Gastrocnemius medialis (tissue), 4 donors: ENCODE measurements around the gene VGLL4. TPM values are rescaled to one million over a fixed set of nuclear protein-coding genes. Genes with fewer than 3 reads are reported as not detected.
"Not testable (repeated sequence)": the region's sequence is repeated elsewhere in the genome, so short reads cannot be mapped to it uniquely, and the experiment has no call there.

Source experiments
- ATAC-seq, 2 donors: fragments of 150-250 bp; one replicate each; pipeline ENCODE4 v1.9.1; 2016
- DNase-seq, 2 donors: peaks; one replicate each; pipeline ENCODE4 v3.0.0-alpha.2; 2019
- H3K27ac ChIP-seq, 4 donors: fragments of 200-600 bp; sonication (generic); 1 replicate in 1 of 4; 2 replicates in 3 of 4; pipeline ENCODE4 v1.5.1; 2016 to 2018; ENCODE audit warnings: mild to moderate bottlenecking in 2 of 4, moderate library complexity in 1 of 4
- H3K27me3 ChIP-seq, 3 donors: fragments of 200-600 bp; sonication (generic) in 2 of 3; 1 replicate in 1 of 3; 2 replicates in 2 of 3; pipeline versions ENCODE4 v1.5.1 to v1.6.0; 2016 to 2019; ENCODE audit warnings: mild to moderate bottlenecking in 1 of 3, moderate library complexity in 1 of 3
- H3K36me3 ChIP-seq, 2 donors: fragments of 200-600 bp; sonication (generic) in 1 of 2; one replicate each; pipeline ENCODE4 v1.5.1; 2017 to 2018
- H3K4me1 ChIP-seq, 2 donors: fragments of 200-600 bp; sonication (generic) in 1 of 2; one replicate each; pipeline ENCODE4 v1.5.1; 2016 to 2017; ENCODE audit warnings: mild to moderate bottlenecking in 2 of 2
- H3K4me3 ChIP-seq, 4 donors: fragments of 200-600 bp; sonication (generic) in 3 of 4; 1 replicate in 1 of 4; 2 replicates in 3 of 4; pipeline ENCODE4 v1.5.1; 2016 to 2019; ENCODE audit warnings: mild to moderate bottlenecking in 2 of 4
- H3K9me3 ChIP-seq, 3 donors: fragments of 200-600 bp; sonication (generic) in 2 of 3; 1 replicate in 1 of 3; 2 replicates in 2 of 3; pipeline ENCODE4 v1.5.1; 2016 to 2019
- CTCF ChIP-seq, 5 experiments: fragments of 450-650 bp in 3 of 5; fragments of 200-600 bp in 2 of 5; sonication (generic) in 2 of 5; IDR thresholded peaks in 4 of 5; conservative IDR thresholded peaks in 1 of 5; 1 replicate in 4 of 5; 2 replicates in 1 of 5; pipeline ENCODE4 v1.5.1; 2016 to 2019; ENCODE audit warnings: antibody characterized with exemption in 5 of 5, mild to moderate bottlenecking in 3 of 5, moderate library complexity in 3 of 5
- POLR2A ChIP-seq, 2 donors: fragments of 450-650 bp; IDR thresholded peaks; one replicate each; pipeline ENCODE4 v1.6.1; 2017; ENCODE audit warnings: antibody characterized with exemption in 2 of 2, mild to moderate bottlenecking in 2 of 2, moderate library complexity in 2 of 2
- in situ Hi-C, 4 donors: fragments of 200-750 bp; cut with MboI; loops; one replicate each; pipeline versions ENCODE4 v1.15.0 to v1.8.0; 2017; ENCODE audit warnings: low sequenced_read_pairs in 4 of 4
- intact Hi-C: fragments of 100-400 bp; cut with DNase I; formaldehyde crosslinking; loops from one replicate; pipeline ENCODE4 v1.15.1; 2023; ENCODE audit warnings: low total_unique reads
- total RNA-seq, 4 donors: library from RNA; depleted of rRNA; stranded (reverse); fragments of >200 nt; gene quantifications; one replicate each; pipeline versions ENCODE4 v1.1.0 to v1.2.3, GENCODE V29; 2016

VGLL4 gene
- total RNA-seq, 4 donors from 2014 or later: 8.9 to 20.9 (median 12.8) TPM

- Histone ChIP-seq H3K27ac (no peak overlapping the region), H3K36me3 (no peaks in the 10 kb centered on the region), H3K4me3 (no peak overlapping the region), H3K9me3 (no peaks in the 10 kb centered on the region), H3K4me1 (peaks cover 16 to 18% of the 10 kb centered on the region in 2 donors), H3K27me3 (no peaks in the 10 kb centered on the region)
- intact Hi-C loops: no loop called here
- DNase-seq (peak in 1 of 2 donors; percentile 3), ATAC-seq (no peak)
- in situ Hi-C loops: no loop called here
- TF ChIP-seq POLR2A (IDR thresholded peaks at IDR 0.05) (no peak), CTCF (IDR thresholded peaks at IDR 0.05 in 4 of 5, conservative IDR thresholded peaks at IDR 0.05 in 1 of 5) (no peak)
Observed at GRCh38 chr3:11530153-11530721, 113.5 kb downstream of the VGLL4 start.

GRCh38 chr3:11529281-11529680 is 114.4 kb downstream of the VGLL4 start:
- ATAC-seq: no peak
- H3K27me3 ChIP-seq: no peaks in the 10 kb centered on the region
- H3K36me3 ChIP-seq: no peaks in the 10 kb centered on the region
- no peak overlapping the region for H3K4me3 ChIP-seq
- intact Hi-C loops (no loop called here), in situ Hi-C loops (no loop called here)
- no peak for TF ChIP-seq POLR2A (IDR thresholded peaks at IDR 0.05)
- TF ChIP-seq CTCF (IDR thresholded peaks at IDR 0.05 in 4 of 5, conservative IDR thresholded peaks at IDR 0.05 in 1 of 5): no peak
- peaks cover 7 to 14% of the 10 kb centered on the region in 2 donors for H3K4me1 ChIP-seq
- no peaks in the 10 kb centered on the region for H3K9me3 ChIP-seq
- H3K27ac ChIP-seq: no peak overlapping the region
- no peak for DNase-seq

- H3K4me3 ChIP-seq, H3K27ac ChIP-seq, H3K4me1 ChIP-seq, H3K27me3 ChIP-seq, ATAC-seq, H3K36me3 ChIP-seq, intact Hi-C loops, in situ Hi-C loops, DNase-seq, H3K9me3 ChIP-seq: not testable (repeated sequence)
Observed at GRCh38 chr3:11526121-11526520, 117.6 kb downstream of the VGLL4 start.

- no peak for ATAC-seq
- in situ Hi-C loops (loop anchor here in 1 of 4 donors (25.0 kb wide), 1 partner anchor 136 kb away; no protein-coding TSS in a partner anchor), intact Hi-C loops (no loop called here)
- Histone ChIP-seq H3K27me3 (no peaks in the 10 kb centered on the region), H3K36me3 (no peaks in the 10 kb centered on the region), H3K4me3 (no peak overlapping the region), H3K27ac (peak overlapping the region in 2 of 4 donors; percentile 17 to 43), H3K4me1 (peaks cover 13 to 16% of the 10 kb centered on the region in 2 donors), H3K9me3 (no peaks in the 10 kb centered on the region)
- no peak for DNase-seq
- no peak for TF ChIP-seq POLR2A (IDR thresholded peaks at IDR 0.05)
- TF ChIP-seq CTCF (IDR thresholded peaks at IDR 0.05 in 4 of 5, conservative IDR thresholded peaks at IDR 0.05 in 1 of 5): no peak
Observed at GRCh38 chr3:11523572-11524101, 120.1 kb downstream of the VGLL4 start.

GRCh38 chr3:11522953-11523571 is 120.7 kb downstream of the VGLL4 start:
- Histone ChIP-seq H3K4me1 (peaks cover 15 to 21% of the 10 kb centered on the region in 2 donors), H3K36me3 (no peaks in the 10 kb centered on the region), H3K9me3 (no peaks in the 10 kb centered on the region), H3K27ac (peak overlapping the region in 2 of 4 donors; percentile 17 to 43), H3K4me3 (no peak overlapping the region), H3K27me3 (no peaks in the 10 kb centered on the region)
- intact Hi-C loops: no loop called here
- in situ Hi-C loops: loop anchor here in 1 of 4 donors (25.0 kb wide), 1 partner anchor 136 kb away; no protein-coding TSS in a partner anchor
- ATAC-seq (no peak), DNase-seq (no peak)
- TF ChIP-seq CTCF (IDR thresholded peaks at IDR 0.05 in 4 of 5, conservative IDR thresholded peaks at IDR 0.05 in 1 of 5) (no peak), POLR2A (IDR thresholded peaks at IDR 0.05) (no peak)
